ENCODE data around the gene ESCO1.
"Not testable (repeated sequence)": the region's sequence is repeated elsewhere in the genome, so short reads cannot be mapped to it uniquely, and the experiment has no call there.

The ESCO1 gene

GRCh38 chr18:21600526-21601410, at the start of gene ESCO1:
Gene ESCO1, minus strand, starts transcription at chr18:21600704. Its CDS starts 25,861 bp downstream, at chr18:21574843.
- peak; percentile 80 to 88 for DNase-seq (ENCODE audit: low read depth in 2 of 2)

GRCh38 chr18:21640375-21640774, 39.9 kb upstream of the ESCO1 start:
- DNase-seq (ENCODE audit: low read depth in 2 of 2): not testable (repeated sequence)

- no peak for DNase-seq (ENCODE audit: low read depth in 2 of 2)
These were observed 38.3 kb upstream of the ESCO1 start for GRCh38 chr18:21638822-21639221.

GRCh38 chr18:21636769-21637168, 36.3 kb upstream of the ESCO1 start:
- DNase-seq (ENCODE audit: low read depth in 2 of 2): no peak

GRCh38 chr18:21634588-21635199, 34.2 kb upstream of the ESCO1 start:
- DNase-seq (ENCODE audit: low read depth in 2 of 2): no peak

GRCh38 chr18:21632393-21632792, 31.9 kb upstream of the ESCO1 start:
- no peak for DNase-seq (ENCODE audit: low read depth in 2 of 2)

GRCh38 chr18:21629089-21629832, 28.8 kb upstream of the ESCO1 start:
- no peak for DNase-seq (ENCODE audit: low read depth in 2 of 2)

GRCh38 chr18:21621640-21622039, 21.1 kb upstream of the ESCO1 start:
- not testable (repeated sequence) for DNase-seq (ENCODE audit: low read depth in 2 of 2)

- peak; percentile 71 to 75 for DNase-seq (ENCODE audit: low read depth in 2 of 2)
These were observed 11.9 kb upstream of the ESCO1 start, which contains the start of gene SNRPD1 for GRCh38 chr18:21612125-21613039. Gene SNRPD1, plus strand, starts transcription at chr18:21612314. Its CDS starts 116 bp downstream, at chr18:21612430.

- not testable (repeated sequence) for DNase-seq (ENCODE audit: low read depth in 2 of 2)
These were observed 11.1 kb upstream of the ESCO1 start for GRCh38 chr18:21611401-21612124.

GRCh38 chr18:21605213-21605612, 4.7 kb upstream of the ESCO1 start:
- no peak for DNase-seq (ENCODE audit: low read depth in 2 of 2)

- DNase-seq (ENCODE audit: low read depth in 2 of 2): no peak
These were observed 4.2 kb upstream of the ESCO1 start for GRCh38 chr18:21604671-21605070.

- no peak for DNase-seq (ENCODE audit: low read depth in 2 of 2)
These were observed 1.7 kb upstream of the ESCO1 start for GRCh38 chr18:21602299-21602587.

- peak in 1 of 2 donors; percentile 27 for DNase-seq (ENCODE audit: low read depth in 2 of 2)
These were observed 649 bp downstream of the ESCO1 start for GRCh38 chr18:21599585-21600525.

GRCh38 chr18:21598726-21599584, 1.5 kb downstream of the ESCO1 start:
- DNase-seq (ENCODE audit: low read depth in 2 of 2): no peak

- no peak for DNase-seq (ENCODE audit: low read depth in 2 of 2)
These were observed 2.9 kb downstream of the ESCO1 start for GRCh38 chr18:21597620-21598019.

GRCh38 chr18:21593540-21594257, 6.8 kb downstream of the ESCO1 start:
- DNase-seq (ENCODE audit: low read depth in 2 of 2): no peak

- DNase-seq (ENCODE audit: low read depth in 2 of 2): not testable (repeated sequence)
These were observed 8.1 kb downstream of the ESCO1 start for GRCh38 chr18:21592361-21592760.
